ENCODE results near the gene SLC27A5.

Gene SLC27A5

DNA sequence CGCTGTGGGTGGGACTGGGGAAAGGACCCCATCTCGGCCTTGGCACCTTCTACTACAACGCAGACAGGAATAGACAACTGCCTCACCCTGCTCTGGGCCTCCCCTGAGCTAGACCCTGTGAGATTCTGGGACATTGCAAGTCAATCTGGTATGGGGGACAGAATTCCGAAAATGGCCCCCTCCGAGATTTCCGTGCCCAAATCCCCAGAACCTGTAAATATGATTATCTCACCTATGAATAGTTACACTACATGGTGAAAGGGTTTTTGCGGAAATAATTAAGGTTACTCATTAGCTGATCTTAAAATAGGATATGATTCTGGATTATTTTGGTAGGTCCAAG lies 8.4 kb upstream of the SLC27A5 start:
- in situ Hi-C loops (cut with HindIII; ENCODE audit: low sequenced_read_pairs), result no loop called here
- H3K4me3 ChIP-seq (ENCODE audit: low read depth, low read length), result peak overlapping the region; percentile 81
- DNase-seq (ENCODE audit: low read depth, low spot score), result no peak
- TF ChIP-seq, protein P1, sequence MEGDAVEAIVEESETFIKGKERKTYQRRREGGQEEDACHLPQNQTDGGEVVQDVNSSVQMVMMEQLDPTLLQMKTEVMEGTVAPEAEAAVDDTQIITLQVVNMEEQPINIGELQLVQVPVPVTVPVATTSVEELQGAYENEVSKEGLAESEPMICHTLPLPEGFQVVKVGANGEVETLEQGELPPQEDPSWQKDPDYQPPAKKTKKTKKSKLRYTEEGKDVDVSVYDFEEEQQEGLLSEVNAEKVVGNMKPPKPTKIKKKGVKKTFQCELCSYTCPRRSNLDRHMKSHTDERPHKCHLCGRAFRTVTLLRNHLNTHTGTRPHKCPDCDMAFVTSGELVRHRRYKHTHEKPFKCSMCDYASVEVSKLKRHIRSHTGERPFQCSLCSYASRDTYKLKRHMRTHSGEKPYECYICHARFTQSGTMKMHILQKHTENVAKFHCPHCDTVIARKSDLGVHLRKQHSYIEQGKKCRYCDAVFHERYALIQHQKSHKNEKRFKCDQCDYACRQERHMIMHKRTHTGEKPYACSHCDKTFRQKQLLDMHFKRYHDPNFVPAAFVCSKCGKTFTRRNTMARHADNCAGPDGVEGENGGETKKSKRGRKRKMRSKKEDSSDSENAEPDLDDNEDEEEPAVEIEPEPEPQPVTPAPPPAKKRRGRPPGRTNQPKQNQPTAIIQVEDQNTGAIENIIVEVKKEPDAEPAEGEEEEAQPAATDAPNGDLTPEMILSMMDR (IDR thresholded peaks at IDR 0.05; ENCODE audit: low read depth, low read length), result no peak

DNA sequence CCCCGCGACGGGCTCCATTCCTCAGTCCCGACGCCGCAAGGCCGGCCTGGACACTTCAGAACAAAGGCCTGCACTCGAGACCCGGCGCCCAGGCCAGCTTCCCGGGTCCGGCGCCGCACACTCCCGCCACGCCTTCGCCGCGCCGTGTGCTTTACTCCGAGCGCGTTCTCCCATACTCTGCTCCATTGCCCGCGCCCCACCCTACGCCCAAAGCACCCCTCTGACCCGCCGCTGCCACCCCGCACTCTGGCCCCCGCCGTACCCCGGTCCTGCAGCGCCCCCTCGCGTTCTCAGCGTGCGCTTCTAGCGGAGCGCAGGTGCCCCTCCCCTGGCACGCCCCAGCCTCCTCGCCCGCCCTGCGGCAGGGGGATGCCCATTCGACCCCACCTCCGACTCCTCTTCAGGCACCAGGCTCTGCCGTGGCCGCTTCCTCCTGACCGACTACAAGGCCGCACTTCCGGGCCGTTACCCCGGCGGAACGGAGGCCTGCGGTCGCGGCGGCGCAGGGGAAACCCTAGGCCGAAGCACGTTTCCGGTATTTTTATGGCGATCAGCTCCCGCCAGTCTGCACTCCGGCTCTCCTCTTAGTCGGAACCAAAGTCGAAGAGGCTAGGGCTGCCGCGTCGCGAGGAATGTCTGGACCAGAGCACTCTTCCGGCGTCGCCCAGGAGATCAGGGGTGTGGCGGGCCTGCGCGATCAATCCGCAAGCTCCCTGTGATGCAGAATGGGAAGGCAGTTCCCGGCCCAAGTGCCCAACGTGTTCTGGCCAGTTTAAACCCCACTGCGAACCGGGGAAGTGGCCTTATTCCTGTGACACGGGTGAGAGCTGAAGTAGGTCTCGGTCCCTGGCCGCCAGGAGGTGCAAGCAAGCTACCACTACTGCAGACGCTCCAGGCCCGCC lies 7.8 kb upstream of the SLC27A5 start, which contains the start of gene ZBTB45:
Gene ZBTB45, minus strand, starts transcription at position 456 of the 902 bp plus-strand sequence. CDS start 2,137 bp downstream, outside the sequence.
- TF ChIP-seq, protein P1 (IDR thresholded peaks at IDR 0.05; ENCODE audit: low read depth, low read length), result peak; percentile 74
- peak within 1 kb of the TSS; percentile 81 for H3K4me3 ChIP-seq (ENCODE audit: low read depth, low read length)
- in situ Hi-C loops (cut with HindIII; ENCODE audit: low sequenced_read_pairs), result no loop called here
- peak; percentile 98 for DNase-seq (ENCODE audit: low read depth, low spot score)

DNA sequence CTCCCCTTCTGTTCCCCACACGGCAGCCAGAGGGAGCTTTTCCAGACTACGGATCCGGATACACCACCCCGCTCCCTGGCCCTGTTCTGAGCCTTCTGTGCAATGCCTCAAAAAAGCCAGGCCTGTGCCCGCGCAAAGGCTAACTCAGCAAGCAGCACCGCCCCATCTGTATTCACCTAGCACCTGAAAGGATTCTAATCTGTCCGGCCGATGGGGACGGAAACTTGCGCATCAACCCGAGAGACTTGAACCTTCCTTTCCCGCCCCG lies 7.2 kb upstream of the SLC27A5 start:
- peak overlapping the region; percentile 81 for H3K4me3 ChIP-seq (ENCODE audit: low read depth, low read length)
- in situ Hi-C loops (cut with HindIII; ENCODE audit: low sequenced_read_pairs), result no loop called here
- peak; percentile 77 for DNase-seq (ENCODE audit: low read depth, low spot score)
- TF ChIP-seq, protein P1 (IDR thresholded peaks at IDR 0.05; ENCODE audit: low read depth, low read length), result peak; percentile 90

DNA sequence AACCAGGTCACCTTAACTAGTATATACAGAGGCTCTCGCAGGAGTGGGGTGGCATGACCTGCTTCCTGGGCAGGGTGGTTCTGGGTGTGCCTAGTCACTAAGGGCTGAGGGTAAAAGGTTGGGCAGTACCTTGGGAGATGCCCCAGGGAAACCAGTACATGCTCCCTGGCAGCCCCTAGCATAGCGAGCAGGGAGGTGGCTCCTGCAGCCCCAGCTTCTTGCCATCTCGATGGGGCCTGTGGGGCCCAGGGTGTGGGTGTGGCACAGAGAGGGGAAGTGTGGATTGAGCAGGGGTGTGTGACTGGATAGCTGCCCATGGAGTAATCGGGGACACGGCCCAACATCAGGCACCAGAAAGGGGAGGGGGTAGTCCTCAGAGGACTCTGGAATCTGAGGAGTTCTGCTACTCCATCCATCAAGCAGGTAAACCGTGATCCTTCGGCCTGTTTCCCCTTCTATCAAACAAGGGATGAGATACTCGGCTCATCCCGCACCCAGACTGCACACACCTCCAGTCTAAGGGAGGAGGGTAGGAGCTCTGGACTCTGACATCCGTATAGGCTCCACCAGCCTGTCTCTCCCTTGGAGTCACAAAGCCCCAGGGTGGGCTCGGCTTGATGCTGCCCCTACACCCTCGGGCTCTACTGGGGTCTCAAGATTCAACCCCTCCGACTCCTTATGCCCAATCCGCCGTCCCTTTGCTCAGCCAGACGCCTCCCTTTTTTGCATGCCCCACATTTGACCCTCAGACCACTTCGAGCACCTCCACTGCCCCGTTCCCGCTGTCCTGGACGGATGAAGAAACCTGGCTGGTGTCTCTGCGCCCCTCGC lies 6.7 kb upstream of the SLC27A5 start:
- H3K4me3 ChIP-seq (ENCODE audit: low read depth, low read length), result peak overlapping the region; percentile 81
- DNase-seq (ENCODE audit: low read depth, low spot score), result no peak
- TF ChIP-seq, protein P1 (IDR thresholded peaks at IDR 0.05; ENCODE audit: low read depth, low read length), result no peak
- in situ Hi-C loops (cut with HindIII; ENCODE audit: low sequenced_read_pairs), result no loop called here

DNA sequence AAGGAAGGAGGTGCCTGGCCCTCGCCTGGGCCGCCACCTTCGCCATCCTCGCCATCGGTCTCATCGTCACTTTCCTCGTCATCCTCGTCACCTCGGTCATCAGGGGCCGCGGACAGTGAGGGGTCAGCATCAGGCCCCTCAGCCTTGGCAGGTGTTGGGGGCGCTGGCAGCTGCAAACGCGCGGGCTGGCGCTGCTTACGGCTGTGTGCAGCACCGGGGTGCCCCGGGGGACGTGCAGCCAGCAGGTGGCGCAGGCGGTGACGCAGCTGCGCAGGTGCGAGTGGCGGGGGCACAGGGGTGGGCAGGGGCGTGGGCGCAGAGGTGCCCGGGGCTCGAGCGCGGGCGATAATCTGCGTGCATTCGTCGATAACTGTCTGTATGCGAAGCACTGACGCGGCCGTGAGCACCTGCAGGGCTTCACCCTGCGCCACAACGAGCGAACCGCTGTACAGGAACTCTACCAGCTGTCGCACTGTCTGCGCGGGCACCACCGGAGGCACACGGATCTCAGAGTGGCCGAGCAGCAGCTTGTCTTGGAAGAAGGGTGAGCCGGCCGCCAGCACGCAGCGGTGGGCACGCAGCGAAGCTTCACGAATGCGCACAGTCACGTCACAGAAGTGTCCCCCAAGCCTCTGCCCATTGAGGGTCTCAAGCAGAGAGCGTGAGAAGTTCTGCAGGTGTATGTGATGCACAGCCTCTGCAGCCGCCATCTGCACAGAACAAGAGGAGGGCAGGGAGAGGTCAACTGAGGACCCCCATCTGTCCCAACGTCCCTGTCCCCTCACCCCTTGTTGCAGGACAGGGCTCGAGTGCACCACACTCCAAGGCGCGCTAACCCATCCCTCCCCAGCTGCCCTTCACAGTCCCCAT lies 5.4 kb upstream of the SLC27A5 start:
- TF ChIP-seq, protein P1 (IDR thresholded peaks at IDR 0.05; ENCODE audit: low read depth, low read length), result peak; percentile 0
- no peak for DNase-seq (ENCODE audit: low read depth, low spot score)
- H3K4me3 ChIP-seq (ENCODE audit: low read depth, low read length), result no peak overlapping the region
- in situ Hi-C loops (cut with HindIII; ENCODE audit: low sequenced_read_pairs), result no loop called here

DNA sequence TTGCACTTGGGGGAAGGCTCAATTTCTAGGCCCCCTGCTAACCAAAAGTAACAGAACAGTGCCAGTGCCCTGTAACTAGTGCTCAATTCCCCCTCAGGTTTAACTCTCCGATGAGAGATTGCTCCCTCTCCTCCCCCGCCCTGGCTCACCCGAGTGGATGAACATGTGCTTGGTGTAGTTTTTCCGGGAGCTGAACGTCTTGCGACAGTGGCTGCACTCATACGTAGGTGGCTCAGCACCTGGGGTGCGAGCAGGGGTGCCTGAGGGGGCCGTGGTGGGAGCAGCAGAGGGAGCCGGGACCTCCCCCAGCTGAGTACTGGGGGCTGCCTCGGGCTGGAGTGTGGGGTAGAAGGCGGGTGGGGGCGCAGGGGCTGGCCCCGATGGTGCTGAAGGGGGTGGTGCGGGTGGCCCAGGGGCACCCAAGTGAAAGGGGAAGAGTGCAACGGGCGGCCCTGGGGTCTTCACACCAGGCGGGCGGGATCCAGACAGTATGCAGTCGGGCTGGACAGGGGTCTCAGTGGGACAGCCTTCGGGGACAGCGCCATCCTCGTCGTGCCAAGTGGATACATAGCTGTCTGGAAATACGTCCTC lies 4.5 kb upstream of the SLC27A5 start:
- no peak for DNase-seq (ENCODE audit: low read depth, low spot score)
- TF ChIP-seq, protein P1 (IDR thresholded peaks at IDR 0.05; ENCODE audit: low read depth, low read length), result no peak
- H3K4me3 ChIP-seq (ENCODE audit: low read depth, low read length), result no peak overlapping the region
- in situ Hi-C loops (cut with HindIII; ENCODE audit: low sequenced_read_pairs), result no loop called here
